Measurements from ENCODE around the gene FERMT1. TPM values are rescaled to one million over a fixed set of nuclear protein-coding genes. Genes with fewer than 3 reads are reported as not detected.

Gene FERMT1
- total RNA-seq, 4 donors from 2014 or later, result 0.16 to 0.51 (median 0.22) TPM; not detected in 1

DNA sequence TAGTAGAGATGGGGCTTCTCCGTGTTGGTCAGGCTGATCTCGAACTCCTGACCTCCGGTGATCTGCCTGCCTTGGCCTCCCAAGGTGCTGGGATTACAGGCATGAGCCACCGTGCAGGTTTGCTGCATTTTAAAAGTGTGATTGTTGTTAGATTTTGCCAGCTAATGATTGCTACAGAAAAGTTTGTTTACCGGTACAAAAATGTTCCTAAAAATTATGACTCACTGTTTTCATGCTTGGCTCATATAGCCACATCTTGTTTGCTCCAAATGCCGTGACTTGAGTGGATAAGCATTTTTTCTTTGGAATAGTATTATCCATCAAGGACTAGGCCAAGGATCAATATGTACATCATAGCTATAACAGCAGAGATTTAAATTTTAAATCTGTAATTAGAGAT is 93.3 kb downstream of the FERMT1 start:
- no peak for TF ChIP-seq CTCF (IDR thresholded peaks at IDR 0.05; ENCODE audit: low read depth)

DNA sequence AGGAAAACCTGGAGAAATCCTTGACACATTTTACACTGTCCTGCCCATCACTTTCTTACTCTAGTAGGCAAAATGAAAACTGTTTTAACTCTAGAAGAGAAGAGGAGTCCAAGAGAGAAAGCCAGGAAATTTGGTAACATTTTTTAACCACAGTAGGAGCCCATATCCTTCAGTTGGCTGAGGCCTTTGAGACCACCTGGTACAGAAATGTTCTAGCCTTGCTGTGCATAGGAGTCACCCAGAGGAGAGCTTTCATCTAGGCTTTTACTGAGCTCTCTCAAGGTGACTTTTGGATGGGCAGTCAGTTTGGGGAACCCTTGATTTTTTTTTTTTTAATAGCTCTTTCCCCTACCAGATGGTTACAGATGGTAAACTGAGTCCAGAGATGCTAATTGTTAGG is 94.0 kb downstream of the FERMT1 start:
- TF ChIP-seq CTCF (IDR thresholded peaks at IDR 0.05; ENCODE audit: low read depth), result no peak

GRCh38 chr20:6026051-6026450 is 96.8 kb downstream of the FERMT1 start:
- TF ChIP-seq CTCF (IDR thresholded peaks at IDR 0.05; ENCODE audit: low read depth), result no peak

Other genes with a start within 250 kb of the FERMT1 start
- not detected for gene CHGB, start 211.5 kb downstream of the FERMT1 start, total RNA-seq
- gene TRMT6, start 172.5 kb downstream of the FERMT1 start, total RNA-seq, result 1 to 10 TPM; 6.4 to 9.6 (median 8.1) TPM
- 1 to 10 TPM; 5.1 to 6.7 (median 5.5) TPM for gene MCM8, start 172.4 kb downstream of the FERMT1 start, total RNA-seq
- gene CRLS1, start 116.9 kb downstream of the FERMT1 start, total RNA-seq, result 100 to 1,000 TPM in 2 of 4 donors, 10 to 100 TPM in 2; 91.6 to 154 (median 106) TPM
- gene LRRN4, start 69.0 kb downstream of the FERMT1 start, total RNA-seq, result 1 to 10 TPM in 1 of 4 donors, not detected in 3; 2.0 TPM

Data from subcutaneous adipose tissue (tissue), 4 donors.